SKM-1 (cell line): ENCODE measurements around the gene COX7C.

Experiments
- DNase-seq: peaks from one replicate; lab custom pipeline; 2025; ENCODE audit not compliant: unreplicated experiment; lab: John Stamatoyannopoulos, UW

COX7C gene

GRCh38 chr5:86664173-86664572, 46.4 kb downstream of the COX7C start:
- no peak for DNase-seq

- no peak for DNase-seq
These were observed 48.4 kb downstream of the COX7C start for GRCh38 chr5:86665984-86666760.

GRCh38 chr5:86666981-86667380, 49.2 kb downstream of the COX7C start:
- no peak for DNase-seq
